Measurements from ENCODE around the gene VPS26B.

- TF ChIP-seq CTCF (IDR thresholded peaks at IDR 0.05; ENCODE audit: extremely low read depth in 1 of 2, insufficient read depth in 1 of 2, low read depth in 1 of 2, low read length in 2 of 2) = no peak
- TF ChIP-seq EZH2 (IDR thresholded peaks at IDR 0.05; ENCODE audit: borderline replicate concordance, low read depth, low read length, severe bottlenecking) = no peak
- TF ChIP-seq POLR2A (IDR thresholded peaks at IDR 0.05; ENCODE audit: low read depth, low read length) = no peak
- no peak for TF ChIP-seq JUN (IDR thresholded peaks at IDR 0.05; ENCODE audit: borderline replicate concordance, insufficient read depth, insufficient read length, low read depth)
Observed at GRCh38 chr11:134200688-134201087, 23.8 kb upstream of the VPS26B start.
